Mammary microvascular endothelial cell (primary cell): ENCODE results near the gene SPIN1. TPM values are rescaled to one million over a fixed set of nuclear protein-coding genes. Genes with fewer than 3 reads are reported as not detected.

Experiments used
- total RNA-seq: library from RNA; depleted of rRNA; stranded (reverse); fragments of >200 nt; gene quantifications from 2 replicates; pipeline ENCODE4 v1.2.3, GENCODE V29; 2015

The SPIN1 gene
- 24.8 and 28.2 TPM in 2 replicates for total RNA-seq

GRCh38 chr9:88388203-88388885, at the start of gene SPIN1:
SPIN1 (plus strand) TSS chr9:88388444; CDS start chr9:88426540, 38,096 bp downstream.

Other genes with a start within 250 kb of the SPIN1 start
- not detected in 2 replicates for gene SPATA31C2, start 250.0 kb upstream of the SPIN1 start, total RNA-seq
- 0.33 TPM in 1 of 2 replicates, not detected in the other for gene NXNL2, start 146.7 kb downstream of the SPIN1 start, total RNA-seq